ENCODE results near the gene FIP1L1. TPM values are rescaled to one million over a fixed set of nuclear protein-coding genes. Genes with fewer than 3 reads are reported as not detected.

The FIP1L1 gene
- total and polyA plus RNA-seq, 9 of the 15 experiments (the other 6 are each of a cell fraction or from before 2014, with no cell fraction given), result 34.6 to 137 (median 72.0) TPM

- TF ChIP-seq, protein P1, sequence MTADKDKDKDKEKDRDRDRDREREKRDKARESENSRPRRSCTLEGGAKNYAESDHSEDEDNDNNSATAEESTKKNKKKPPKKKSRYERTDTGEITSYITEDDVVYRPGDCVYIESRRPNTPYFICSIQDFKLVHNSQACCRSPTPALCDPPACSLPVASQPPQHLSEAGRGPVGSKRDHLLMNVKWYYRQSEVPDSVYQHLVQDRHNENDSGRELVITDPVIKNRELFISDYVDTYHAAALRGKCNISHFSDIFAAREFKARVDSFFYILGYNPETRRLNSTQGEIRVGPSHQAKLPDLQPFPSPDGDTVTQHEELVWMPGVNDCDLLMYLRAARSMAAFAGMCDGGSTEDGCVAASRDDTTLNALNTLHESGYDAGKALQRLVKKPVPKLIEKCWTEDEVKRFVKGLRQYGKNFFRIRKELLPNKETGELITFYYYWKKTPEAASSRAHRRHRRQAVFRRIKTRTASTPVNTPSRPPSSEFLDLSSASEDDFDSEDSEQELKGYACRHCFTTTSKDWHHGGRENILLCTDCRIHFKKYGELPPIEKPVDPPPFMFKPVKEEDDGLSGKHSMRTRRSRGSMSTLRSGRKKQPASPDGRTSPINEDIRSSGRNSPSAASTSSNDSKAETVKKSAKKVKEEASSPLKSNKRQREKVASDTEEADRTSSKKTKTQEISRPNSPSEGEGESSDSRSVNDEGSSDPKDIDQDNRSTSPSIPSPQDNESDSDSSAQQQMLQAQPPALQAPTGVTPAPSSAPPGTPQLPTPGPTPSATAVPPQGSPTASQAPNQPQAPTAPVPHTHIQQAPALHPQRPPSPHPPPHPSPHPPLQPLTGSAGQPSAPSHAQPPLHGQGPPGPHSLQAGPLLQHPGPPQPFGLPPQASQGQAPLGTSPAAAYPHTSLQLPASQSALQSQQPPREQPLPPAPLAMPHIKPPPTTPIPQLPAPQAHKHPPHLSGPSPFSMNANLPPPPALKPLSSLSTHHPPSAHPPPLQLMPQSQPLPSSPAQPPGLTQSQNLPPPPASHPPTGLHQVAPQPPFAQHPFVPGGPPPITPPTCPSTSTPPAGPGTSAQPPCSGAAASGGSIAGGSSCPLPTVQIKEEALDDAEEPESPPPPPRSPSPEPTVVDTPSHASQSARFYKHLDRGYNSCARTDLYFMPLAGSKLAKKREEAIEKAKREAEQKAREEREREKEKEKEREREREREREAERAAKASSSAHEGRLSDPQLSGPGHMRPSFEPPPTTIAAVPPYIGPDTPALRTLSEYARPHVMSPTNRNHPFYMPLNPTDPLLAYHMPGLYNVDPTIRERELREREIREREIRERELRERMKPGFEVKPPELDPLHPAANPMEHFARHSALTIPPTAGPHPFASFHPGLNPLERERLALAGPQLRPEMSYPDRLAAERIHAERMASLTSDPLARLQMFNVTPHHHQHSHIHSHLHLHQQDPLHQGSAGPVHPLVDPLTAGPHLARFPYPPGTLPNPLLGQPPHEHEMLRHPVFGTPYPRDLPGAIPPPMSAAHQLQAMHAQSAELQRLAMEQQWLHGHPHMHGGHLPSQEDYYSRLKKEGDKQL (CRISPR knock-in tag; IDR thresholded peaks at IDR 0.05; ENCODE audit: borderline replicate concordance), result no peak
- TF ChIP-seq HDAC8 (tag; IDR thresholded peaks at IDR 0.05) (peak; percentile 18; the same call in 1 of the 2 replicates), THRAP3 (IDR thresholded peaks at IDR 0.05; ENCODE audit: borderline replicate concordance) (no peak), MYBL2 (IDR thresholded peaks at IDR 0.05; ENCODE audit: low read depth) (no peak), MYBL2 (CRISPR knock-in tag; IDR thresholded peaks at IDR 0.05; ENCODE audit: borderline replicate concordance) (no peak), CBFA2T2 (conservative IDR thresholded peaks at IDR 0.05) (no peak), RBM34 (IDR thresholded peaks at IDR 0.05; ENCODE audit: borderline replicate concordance, insufficient read depth, low read length) (no peak), CREB3L1 (IDR thresholded peaks at IDR 0.05; ENCODE audit: borderline replicate concordance, low read depth) (peak; percentile 89), YBX1 (IDR thresholded peaks at IDR 0.05) (no peak), FOXA1 (IDR thresholded peaks at IDR 0.05; ENCODE audit: borderline replicate concordance) (no peak), ZNF76 (CRISPR knock-in tag; IDR thresholded peaks at IDR 0.05; ENCODE audit: borderline replicate concordance) (no peak), GMEB1 (CRISPR knock-in tag; IDR thresholded peaks at IDR 0.05) (no peak), ZNF143 (CRISPR knock-in tag; IDR thresholded peaks at IDR 0.05) (no peak), ARHGAP35 (IDR thresholded peaks at IDR 0.05; ENCODE audit: partially characterized antibody) (no peak)
- TF ChIP-seq, protein P2, sequence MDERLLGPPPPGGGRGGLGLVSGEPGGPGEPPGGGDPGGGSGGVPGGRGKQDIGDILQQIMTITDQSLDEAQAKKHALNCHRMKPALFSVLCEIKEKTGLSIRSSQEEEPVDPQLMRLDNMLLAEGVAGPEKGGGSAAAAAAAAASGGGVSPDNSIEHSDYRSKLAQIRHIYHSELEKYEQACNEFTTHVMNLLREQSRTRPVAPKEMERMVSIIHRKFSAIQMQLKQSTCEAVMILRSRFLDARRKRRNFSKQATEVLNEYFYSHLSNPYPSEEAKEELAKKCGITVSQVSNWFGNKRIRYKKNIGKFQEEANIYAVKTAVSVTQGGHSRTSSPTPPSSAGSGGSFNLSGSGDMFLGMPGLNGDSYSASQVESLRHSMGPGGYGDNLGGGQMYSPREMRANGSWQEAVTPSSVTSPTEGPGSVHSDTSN (CRISPR knock-in tag; IDR thresholded peaks at IDR 0.05; ENCODE audit: low read depth), result no peak
- TF ChIP-seq, protein P2 (tag; conservative IDR thresholded peaks at IDR 0.05; ENCODE audit: low read depth), result no peak
Measured at GRCh38 chr4:53365486-53366300, 11.7 kb upstream of the FIP1L1 start, which contains the start of gene SCFD2 (continued).

All from K562 (cell line).